Fibroblast of villous mesenchyme (primary cell): Measurements from ENCODE around the gene DCUN1D3. TPM values are rescaled to one million over a fixed set of nuclear protein-coding genes. Genes with fewer than 3 reads are reported as not detected.

ENCODE experiments used
- DNase-seq: peaks from one replicate; pipeline ENCODE4 v3.0.0-alpha.2; 2010; ENCODE audit warnings: low read depth
- H3K4me3 ChIP-seq: 2 replicates; pipeline ENCODE4 v1.5.1; 2011; ENCODE audit warnings: low read depth, mild to moderate bottlenecking, low read length
- total RNA-seq: library from RNA; depleted of rRNA; stranded (reverse); fragments of >200 nt; gene quantifications from 2 replicates; pipeline ENCODE4 v1.2.3, GENCODE V29; 2012
- TF ChIP-seq, protein P1 (sequence below): IDR thresholded peaks from 2 replicates; pipeline ENCODE4 v1.5.1; 2012; ENCODE audit warnings: low read depth, mild to moderate bottlenecking, low read length; ENCODE audit not compliant: insufficient read depth

The DCUN1D3 gene
- total RNA-seq, 1 donor, result 52.2 TPM

DNA sequence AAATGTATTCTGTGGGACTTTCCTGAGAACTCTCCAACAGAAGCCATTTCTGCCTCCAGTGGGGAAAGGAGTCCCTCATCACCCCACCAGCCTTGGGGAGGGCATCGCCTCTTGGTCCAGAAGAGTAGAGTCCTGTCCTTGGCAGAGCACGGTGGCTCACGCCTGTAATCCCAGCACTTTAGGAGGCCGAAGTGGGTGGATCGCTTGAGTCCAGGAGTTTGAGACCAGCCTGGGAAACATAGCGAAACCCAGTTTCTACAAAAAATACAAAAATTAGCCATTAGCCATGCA is 41.4 kb upstream of the DCUN1D3 start:
- no peak overlapping the region for H3K4me3 ChIP-seq
- TF ChIP-seq, protein P1, sequence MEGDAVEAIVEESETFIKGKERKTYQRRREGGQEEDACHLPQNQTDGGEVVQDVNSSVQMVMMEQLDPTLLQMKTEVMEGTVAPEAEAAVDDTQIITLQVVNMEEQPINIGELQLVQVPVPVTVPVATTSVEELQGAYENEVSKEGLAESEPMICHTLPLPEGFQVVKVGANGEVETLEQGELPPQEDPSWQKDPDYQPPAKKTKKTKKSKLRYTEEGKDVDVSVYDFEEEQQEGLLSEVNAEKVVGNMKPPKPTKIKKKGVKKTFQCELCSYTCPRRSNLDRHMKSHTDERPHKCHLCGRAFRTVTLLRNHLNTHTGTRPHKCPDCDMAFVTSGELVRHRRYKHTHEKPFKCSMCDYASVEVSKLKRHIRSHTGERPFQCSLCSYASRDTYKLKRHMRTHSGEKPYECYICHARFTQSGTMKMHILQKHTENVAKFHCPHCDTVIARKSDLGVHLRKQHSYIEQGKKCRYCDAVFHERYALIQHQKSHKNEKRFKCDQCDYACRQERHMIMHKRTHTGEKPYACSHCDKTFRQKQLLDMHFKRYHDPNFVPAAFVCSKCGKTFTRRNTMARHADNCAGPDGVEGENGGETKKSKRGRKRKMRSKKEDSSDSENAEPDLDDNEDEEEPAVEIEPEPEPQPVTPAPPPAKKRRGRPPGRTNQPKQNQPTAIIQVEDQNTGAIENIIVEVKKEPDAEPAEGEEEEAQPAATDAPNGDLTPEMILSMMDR, result no peak
- no peak for DNase-seq

DNA sequence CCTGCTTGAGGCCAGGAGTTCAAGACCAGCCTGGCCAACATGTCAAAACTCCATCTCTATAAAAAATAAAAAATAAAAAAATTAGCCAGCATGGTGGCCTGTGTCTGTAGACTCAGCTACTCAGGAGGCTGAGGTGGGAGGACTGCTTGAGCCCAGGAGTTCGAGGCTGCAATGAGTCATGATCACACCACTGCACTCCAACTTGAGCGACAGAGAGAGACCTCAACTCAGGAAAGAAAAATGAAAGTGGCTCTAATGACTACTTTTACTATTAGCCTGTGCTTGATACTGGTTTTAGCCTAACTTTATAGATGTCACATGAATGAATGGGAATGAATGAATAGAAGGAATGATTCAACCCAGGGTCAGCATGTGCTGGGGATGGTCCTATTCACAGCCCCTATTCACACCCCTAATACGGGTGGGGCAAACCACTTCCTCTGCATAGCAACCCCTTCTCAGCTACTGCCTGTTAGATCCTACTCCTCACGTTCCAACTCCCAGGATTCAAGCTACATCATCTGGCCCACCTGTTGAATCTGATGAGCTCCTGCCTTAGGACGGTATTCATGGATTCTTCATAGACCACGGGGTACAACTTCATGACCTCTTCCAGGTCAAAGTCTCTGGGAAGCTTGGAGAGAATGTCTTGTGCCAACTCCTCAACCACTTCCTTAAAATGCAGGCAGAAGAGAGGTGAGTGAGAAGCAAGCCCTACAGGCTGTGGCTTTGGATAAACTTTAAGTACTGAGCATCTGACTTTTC is 40.9 kb upstream of the DCUN1D3 start:
- DNase-seq, result no peak
- TF ChIP-seq, protein P1, result no peak
- no peak overlapping the region for H3K4me3 ChIP-seq

DNA sequence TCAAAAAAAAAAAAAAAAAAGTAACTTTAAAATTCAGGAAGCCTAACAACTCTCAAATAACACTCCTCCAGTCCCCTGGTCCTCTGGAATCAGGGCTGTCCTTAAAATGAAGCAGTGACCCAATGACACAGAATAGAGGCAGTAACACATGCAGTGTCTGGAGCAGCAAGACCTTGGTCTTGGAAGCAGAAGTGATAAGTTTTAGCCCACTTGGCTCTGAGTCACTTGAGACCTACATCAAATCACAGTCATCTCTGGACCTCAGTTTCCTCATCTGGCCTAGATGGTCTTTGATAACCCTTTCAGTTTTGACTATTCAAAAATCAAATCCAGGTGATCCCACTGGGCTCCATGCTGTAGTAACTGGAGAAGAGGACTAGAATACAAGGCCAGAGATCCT is 39.5 kb upstream of the DCUN1D3 start:
- TF ChIP-seq, protein P1, result no peak
- no peak overlapping the region for H3K4me3 ChIP-seq
- no peak for DNase-seq

DNA sequence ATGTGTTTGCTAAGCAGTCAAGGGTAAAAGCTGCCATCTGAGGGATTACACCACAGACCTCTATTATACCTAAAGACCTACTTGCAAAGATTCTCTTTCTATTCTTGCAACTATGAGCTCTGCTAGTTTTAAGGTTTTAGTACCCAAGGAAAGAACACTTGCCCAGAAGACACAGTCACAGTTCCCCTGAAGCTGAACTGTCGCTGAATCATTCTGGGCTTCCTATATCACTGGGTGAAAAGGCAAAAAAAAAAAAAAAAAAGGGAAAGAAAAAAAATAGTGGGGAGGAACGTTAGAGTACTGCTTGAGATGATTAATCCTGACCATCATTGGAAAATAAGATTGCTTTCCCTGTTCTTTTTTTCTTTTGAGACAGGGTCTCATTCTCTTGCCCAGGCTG is 38.3 kb upstream of the DCUN1D3 start:
- no peak for DNase-seq
- H3K4me3 ChIP-seq, result no peak overlapping the region
- TF ChIP-seq, protein P1, result no peak

DNA sequence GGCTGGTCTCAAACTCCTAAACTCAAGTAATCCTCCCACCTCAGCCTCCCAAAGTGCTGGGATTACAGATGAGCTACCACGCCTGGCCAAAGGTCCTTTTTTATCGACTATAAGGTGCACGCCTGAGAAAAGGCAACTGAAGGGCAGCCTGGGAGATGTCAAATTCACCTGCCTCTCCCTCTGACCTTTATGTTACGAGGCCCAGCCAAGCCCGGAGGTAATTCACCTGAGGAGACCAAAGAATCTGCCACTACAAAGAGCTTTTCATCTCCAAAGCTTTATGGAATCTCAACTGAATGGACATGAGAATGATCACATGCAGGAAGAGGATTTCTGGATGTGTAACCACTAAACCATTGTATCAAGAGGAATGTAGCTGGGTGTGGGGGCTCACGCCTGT is 37.6 kb upstream of the DCUN1D3 start:
- H3K4me3 ChIP-seq, result no peak overlapping the region
- no peak for DNase-seq
- TF ChIP-seq, protein P1, result no peak

DNA sequence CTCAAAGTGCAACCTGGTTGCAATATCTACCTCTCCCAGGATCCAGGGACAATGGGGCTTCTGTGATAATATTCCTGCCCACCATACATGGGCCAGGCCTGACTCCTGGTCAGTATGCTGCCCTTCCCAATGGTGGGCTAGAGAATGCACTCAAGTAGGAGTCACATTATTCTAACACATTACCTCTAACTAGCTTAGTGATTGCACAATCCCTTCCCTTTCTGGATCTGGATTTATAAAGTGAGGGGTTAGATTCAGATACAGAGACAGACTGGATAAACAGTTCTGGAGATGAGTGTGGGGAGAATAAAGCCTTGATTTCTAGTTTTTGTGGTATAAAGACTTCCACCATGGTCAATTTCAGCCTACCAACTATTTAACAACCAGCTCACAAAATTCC is 33.4 kb upstream of the DCUN1D3 start:
- H3K4me3 ChIP-seq, result no peak overlapping the region
- TF ChIP-seq, protein P1, result no peak
- DNase-seq, result peak; percentile 14

DNA sequence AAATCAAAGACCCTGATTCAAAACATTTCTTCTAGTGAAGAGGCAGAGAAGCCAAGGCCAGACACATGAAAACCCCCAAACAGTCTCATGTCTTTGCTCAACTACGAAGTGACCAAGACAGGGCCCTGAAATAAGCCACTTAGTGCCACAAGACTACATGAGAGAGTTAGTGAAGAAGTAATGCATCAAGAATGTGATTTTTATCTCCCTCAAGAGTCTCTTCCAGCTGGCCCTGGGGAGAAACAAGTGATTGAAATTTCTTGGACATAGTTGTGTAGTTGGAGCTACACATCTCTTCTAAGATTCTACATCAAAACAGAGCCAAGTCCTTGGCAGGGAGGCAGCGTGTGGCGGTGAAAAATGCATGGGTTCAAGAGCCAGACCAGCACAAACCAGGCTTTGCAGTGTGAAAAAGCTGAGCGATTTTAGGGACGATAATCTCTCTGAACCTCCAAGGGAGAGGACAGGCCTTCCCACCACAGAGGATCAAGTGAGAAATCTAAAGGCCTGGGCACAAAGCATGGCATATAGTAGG is 31.0 kb upstream of the DCUN1D3 start:
- TF ChIP-seq, protein P1, result no peak
- H3K4me3 ChIP-seq, result no peak overlapping the region
- peak; percentile 18 for DNase-seq
